GM12873 (cell line): Measurements from ENCODE around the gene TNXB.

Experiments used
- TF ChIP-seq, protein P1 (sequence below): IDR thresholded peaks from 2 replicates; pipeline ENCODE4 v1.5.1; 2012; ENCODE audit warnings: low read depth, mild to moderate bottlenecking, moderate library complexity, low read length, control low read depth; ENCODE audit not compliant: insufficient read depth; ENCODE audit errors: missing control alignments

Gene TNXB

DNA sequence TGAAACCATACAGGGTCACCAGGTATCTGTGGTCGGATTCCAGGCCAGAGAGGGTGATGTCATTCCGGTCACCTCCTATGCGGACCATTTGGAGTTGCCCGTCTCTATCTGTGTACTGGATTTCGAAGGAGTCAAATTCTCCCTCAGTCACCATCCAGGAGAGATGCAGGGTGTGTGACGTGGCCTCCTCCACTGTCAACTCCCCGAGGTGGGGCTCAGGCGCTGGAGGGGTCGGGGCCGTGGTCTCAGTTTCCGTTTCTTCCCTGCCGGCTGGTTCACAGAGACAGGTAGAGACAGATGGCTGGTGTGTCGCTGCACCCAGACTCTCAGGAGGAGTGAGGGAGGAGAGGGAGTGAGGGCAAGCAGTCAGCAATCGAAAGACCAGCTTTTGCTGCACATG lies 40.3 kb downstream of the TNXB start:
- TF ChIP-seq, protein P1, sequence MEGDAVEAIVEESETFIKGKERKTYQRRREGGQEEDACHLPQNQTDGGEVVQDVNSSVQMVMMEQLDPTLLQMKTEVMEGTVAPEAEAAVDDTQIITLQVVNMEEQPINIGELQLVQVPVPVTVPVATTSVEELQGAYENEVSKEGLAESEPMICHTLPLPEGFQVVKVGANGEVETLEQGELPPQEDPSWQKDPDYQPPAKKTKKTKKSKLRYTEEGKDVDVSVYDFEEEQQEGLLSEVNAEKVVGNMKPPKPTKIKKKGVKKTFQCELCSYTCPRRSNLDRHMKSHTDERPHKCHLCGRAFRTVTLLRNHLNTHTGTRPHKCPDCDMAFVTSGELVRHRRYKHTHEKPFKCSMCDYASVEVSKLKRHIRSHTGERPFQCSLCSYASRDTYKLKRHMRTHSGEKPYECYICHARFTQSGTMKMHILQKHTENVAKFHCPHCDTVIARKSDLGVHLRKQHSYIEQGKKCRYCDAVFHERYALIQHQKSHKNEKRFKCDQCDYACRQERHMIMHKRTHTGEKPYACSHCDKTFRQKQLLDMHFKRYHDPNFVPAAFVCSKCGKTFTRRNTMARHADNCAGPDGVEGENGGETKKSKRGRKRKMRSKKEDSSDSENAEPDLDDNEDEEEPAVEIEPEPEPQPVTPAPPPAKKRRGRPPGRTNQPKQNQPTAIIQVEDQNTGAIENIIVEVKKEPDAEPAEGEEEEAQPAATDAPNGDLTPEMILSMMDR, result no peak

DNA sequence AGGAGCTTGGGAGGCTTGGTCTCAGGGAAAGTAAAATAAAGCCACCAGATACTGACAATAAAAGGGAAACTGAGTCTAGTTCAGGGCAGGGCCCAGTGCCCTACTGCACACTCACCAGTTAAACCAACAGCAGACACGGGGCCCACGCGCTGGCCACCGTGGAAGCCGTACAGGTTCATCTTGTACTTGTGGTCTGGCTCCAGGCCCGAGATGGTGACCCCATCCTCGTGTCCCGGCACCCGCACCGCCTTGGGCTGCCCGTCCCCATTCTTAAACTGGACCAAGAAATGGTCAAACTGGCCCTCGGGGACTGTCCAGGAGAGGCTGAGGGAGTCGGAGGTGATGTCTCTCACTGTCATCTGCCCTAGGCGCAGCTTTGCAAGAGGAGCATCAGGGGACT lies 44.4 kb downstream of the TNXB start:
- TF ChIP-seq, protein P1, result no peak

GRCh38 chr6:32060966-32061655 lies 48.0 kb downstream of the TNXB start:
- TF ChIP-seq, protein P1, result no peak

GRCh38 chr6:32058511-32058963 lies 50.6 kb downstream of the TNXB start:
- TF ChIP-seq, protein P1, result no peak

DNA sequence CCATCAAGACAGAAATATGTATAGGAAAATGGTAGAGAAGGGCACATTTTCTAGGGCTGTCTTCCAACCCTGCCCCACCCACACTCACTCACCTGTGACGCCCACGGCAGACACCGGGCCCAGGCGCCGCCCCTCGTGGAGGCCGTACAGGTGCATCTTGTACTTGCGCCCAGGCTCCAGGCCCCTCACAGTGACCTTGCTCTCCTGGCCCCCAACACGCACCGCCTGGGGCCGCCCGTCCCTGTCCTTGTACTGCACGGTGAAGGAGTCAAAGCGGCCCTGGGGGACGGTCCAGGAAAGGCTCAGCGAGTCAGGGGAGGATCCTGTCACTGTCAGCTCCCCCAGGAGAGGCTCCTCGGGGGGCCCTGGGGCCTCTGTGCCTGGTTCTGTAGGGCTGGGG lies 51.2 kb downstream of the TNXB start:
- TF ChIP-seq, protein P1, result no peak

- TF ChIP-seq, protein P1, result no peak
These were observed 52.9 kb downstream of the TNXB start for GRCh38 chr6:32056254-32056653.

- TF ChIP-seq, protein P1, result no peak
These were observed 58.6 kb downstream of the TNXB start for GRCh38 chr6:32050562-32050961.
